CD4-positive, CD25-positive, alpha-beta regulatory T cell (primary cell): ENCODE data around the gene WDR91. TPM values are rescaled to one million over a fixed set of nuclear protein-coding genes. Genes with fewer than 3 reads are reported as not detected.
A peak's percentile ranks its signal among the peaks of the same experiment; 100 is the strongest.

Experiments used
- ATAC-seq, 2 donors: fragments of 150-1000 bp; cut with Tn5 transposase; one replicate each; pipeline ENCODE4 v1.10.0; 2021; ENCODE audit warnings: low read depth in 2 of 2, moderate number of reproducible peaks in 2 of 2, moderate library complexity in 1 of 2
- DNase-seq, 3 donors: peaks; one replicate each; pipeline versions ENCODE4 v3.0.0 to v3.0.0-alpha.2; 2012 to 2022; ENCODE audit warnings: mixed read lengths in 1 of 3
- H3K27ac ChIP-seq: one replicate; pipeline ENCODE4 v1.7.0; 2013; ENCODE audit warnings: mild to moderate bottlenecking, low read length; ENCODE audit not compliant: insufficient read depth, poor library complexity, severe bottlenecking
- H3K27me3 ChIP-seq: one replicate; pipeline ENCODE4 v1.7.0; 2013; ENCODE audit warnings: low read length; ENCODE audit not compliant: control insufficient read depth, insufficient read depth
- H3K36me3 ChIP-seq: one replicate; pipeline ENCODE4 v1.7.0; 2013; ENCODE audit warnings: mild to moderate bottlenecking, low read length, moderate library complexity; ENCODE audit not compliant: control insufficient read depth, insufficient read depth
- H3K4me1 ChIP-seq: 2 replicates; pipeline ENCODE4 v1.7.0; 2013; ENCODE audit warnings: mild to moderate bottlenecking, low read length; ENCODE audit not compliant: insufficient read depth, control insufficient read depth, poor library complexity, severe bottlenecking
- H3K4me3 ChIP-seq: one replicate; pipeline ENCODE4 v1.7.0; 2013; ENCODE audit warnings: low read depth, mild to moderate bottlenecking, low read length, moderate library complexity
- H3K9me3 ChIP-seq, 2 experiments: 1 replicate in 1 of 2; 2 replicates in 1 of 2; pipeline ENCODE4 v1.7.0; 2013; ENCODE audit warnings: low read length in 2 of 2, mild to moderate bottlenecking in 1 of 2, moderate library complexity in 1 of 2; ENCODE audit not compliant: control insufficient read depth in 2 of 2
- H3K27ac Mint-ChIP-seq, 3 donors: one replicate each; pipeline ENCODE4 v1.8.0; 2020 to 2022; ENCODE audit warnings: mild to moderate bottlenecking in 3 of 3, mixed read lengths in 3 of 3, moderate library complexity in 2 of 3
- H3K27me3 Mint-ChIP-seq: one replicate; pipeline ENCODE4 v1.8.0; 2022; ENCODE audit warnings: mild to moderate bottlenecking, mixed read lengths
- H3K36me3 Mint-ChIP-seq: one replicate; pipeline ENCODE4 v1.8.0; 2020; ENCODE audit warnings: mixed read lengths
- H3K4me1 Mint-ChIP-seq, 4 donors: one replicate each; pipeline ENCODE4 v1.8.0; 2020 to 2022; ENCODE audit warnings: mixed read lengths in 4 of 4, mild to moderate bottlenecking in 1 of 4
- H3K4me3 Mint-ChIP-seq, 4 donors: one replicate each; pipeline ENCODE4 v1.8.0; 2020 to 2022; ENCODE audit warnings: mild to moderate bottlenecking in 4 of 4, mixed read lengths in 4 of 4, moderate library complexity in 3 of 4
- H3K9me3 Mint-ChIP-seq, 7 donors: one replicate each; pipeline ENCODE4 v1.8.0; 2020 to 2022; ENCODE audit warnings: mixed read lengths in 7 of 7, mild to moderate bottlenecking in 3 of 7, moderate library complexity in 2 of 7
- polyA plus RNA-seq, 4 donors: library from polyadenylated mRNA; unstranded; fragments of 300-500 nt; fragmentation: Illumina TruSeq; gene quantifications; one replicate each; pipeline ENCODE4 v1.2.3, GENCODE V29; 2021
- total RNA-seq: library from RNA; stranded (reverse); gene quantifications from one replicate; pipeline ENCODE4 v1.2.3, GENCODE V29; 2022

Gene WDR91
- total and polyA plus RNA-seq, 5 donors from 2014 or later = 3.4 to 34.9 (median 4.6) TPM

GRCh38 chr7:135248546-135248945, 37.2 kb upstream of the WDR91 start:
- Mint-ChIP-seq H3K36me3 (no peaks in the 10 kb centered on the region), H3K4me1 (peaks cover 0 to 4% (median 0%) of the 10 kb centered on the region in 4 donors), H3K27ac (peak overlapping the region in 1 of 3 donors; percentile 69), H3K27me3 (no peaks in the 10 kb centered on the region), H3K9me3 (no peaks in the 10 kb centered on the region), H3K4me3 (no peak overlapping the region)
- DNase-seq = no peak
- Histone ChIP-seq H3K27me3 (no peaks in the 10 kb centered on the region), H3K27ac (no peak overlapping the region), H3K9me3 (no peaks in the 10 kb centered on the region), H3K4me3 (no peak overlapping the region), H3K36me3 (no peaks in the 10 kb centered on the region), H3K4me1 (no peaks in the 10 kb centered on the region)
- ATAC-seq = no peak

- ATAC-seq (no peak), DNase-seq (no peak)
- Mint-ChIP-seq H3K27me3 (peaks cover under 1% of the 10 kb centered on the region), H3K9me3 (no peaks in the 10 kb centered on the region), H3K4me3 (no peak overlapping the region), H3K36me3 (no peaks in the 10 kb centered on the region), H3K4me1 (peaks cover 0 to 4% (median 0%) of the 10 kb centered on the region in 4 donors), H3K27ac (no peak overlapping the region)
- Histone ChIP-seq H3K4me1 (no peaks in the 10 kb centered on the region), H3K27ac (no peak overlapping the region), H3K27me3 (no peaks in the 10 kb centered on the region), H3K36me3 (no peaks in the 10 kb centered on the region), H3K9me3 (no peaks in the 10 kb centered on the region), H3K4me3 (no peak overlapping the region)
Measured at GRCh38 chr7:135247746-135248471, 36.6 kb upstream of the WDR91 start.

GRCh38 chr7:135246191-135246825, 35.0 kb upstream of the WDR91 start:
- DNase-seq (no peak), ATAC-seq (no peak)
- Histone ChIP-seq H3K4me3 (no peak overlapping the region), H3K36me3 (no peaks in the 10 kb centered on the region), H3K4me1 (no peaks in the 10 kb centered on the region), H3K27me3 (no peaks in the 10 kb centered on the region), H3K27ac (no peak overlapping the region), H3K9me3 (no peaks in the 10 kb centered on the region)
- H3K4me1 Mint-ChIP-seq = no peaks in the 10 kb centered on the region
- peaks cover 7% of the 10 kb centered on the region for H3K27me3 Mint-ChIP-seq
- H3K27ac Mint-ChIP-seq = no peak overlapping the region
- no peaks in the 10 kb centered on the region for H3K9me3 Mint-ChIP-seq
- H3K4me3 Mint-ChIP-seq = no peak overlapping the region
- H3K36me3 Mint-ChIP-seq = no peaks in the 10 kb centered on the region

- DNase-seq (no peak), ATAC-seq (no peak)
- Histone ChIP-seq H3K4me3 (no peak overlapping the region), H3K36me3 (no peaks in the 10 kb centered on the region), H3K27me3 (no peaks in the 10 kb centered on the region), H3K9me3 (no peaks in the 10 kb centered on the region), H3K4me1 (no peaks in the 10 kb centered on the region), H3K27ac (no peak overlapping the region)
- Mint-ChIP-seq H3K27ac (no peak overlapping the region), H3K4me3 (no peak overlapping the region), H3K36me3 (no peaks in the 10 kb centered on the region), H3K9me3 (no peaks in the 10 kb centered on the region), H3K4me1 (no peaks in the 10 kb centered on the region), H3K27me3 (peaks cover 7% of the 10 kb centered on the region)
Measured at GRCh38 chr7:135245226-135246190, 34.2 kb upstream of the WDR91 start.

- Mint-ChIP-seq H3K4me1 (peaks cover 0 to 1% (median 0%) of the 10 kb centered on the region in 4 donors), H3K27ac (no peak overlapping the region), H3K9me3 (no peaks in the 10 kb centered on the region), H3K36me3 (no peaks in the 10 kb centered on the region), H3K27me3 (peaks cover 17% of the 10 kb centered on the region), H3K4me3 (no peak overlapping the region)
- Histone ChIP-seq H3K4me3 (no peak overlapping the region), H3K4me1 (no peaks in the 10 kb centered on the region), H3K36me3 (no peaks in the 10 kb centered on the region), H3K27me3 (no peaks in the 10 kb centered on the region), H3K9me3 (no peaks in the 10 kb centered on the region), H3K27ac (no peak overlapping the region)
- ATAC-seq = no peak
- no peak for DNase-seq
Measured at GRCh38 chr7:135242096-135242684, 30.9 kb upstream of the WDR91 start.

DNA sequence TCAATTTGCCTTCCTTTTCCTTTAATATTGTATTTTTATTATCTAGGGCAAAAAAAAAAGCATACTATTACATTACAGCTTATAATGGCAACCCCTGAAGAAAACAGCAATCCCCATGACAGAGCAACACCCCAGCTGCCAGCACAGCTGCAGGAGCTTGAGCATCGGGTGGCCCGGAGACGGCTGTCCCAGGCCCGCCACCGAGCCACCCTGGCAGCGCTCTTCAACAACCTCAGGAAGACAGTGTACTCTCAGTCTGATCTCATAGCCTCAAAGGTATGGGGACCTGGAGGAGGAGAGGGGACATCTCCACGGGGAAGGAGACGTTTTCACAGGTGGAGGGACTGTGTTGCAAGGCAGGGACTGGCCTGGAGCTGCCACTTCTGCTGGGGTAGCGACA, 29.1 kb upstream of the WDR91 start:
- peaks cover 0 to 12% (median 2%) of the 10 kb centered on the region in 4 donors for H3K4me1 Mint-ChIP-seq
- Histone ChIP-seq H3K27ac (no peak overlapping the region), H3K9me3 (no peaks in the 10 kb centered on the region), H3K4me1 (no peaks in the 10 kb centered on the region), H3K4me3 (no peak overlapping the region), H3K27me3 (no peaks in the 10 kb centered on the region), H3K36me3 (no peaks in the 10 kb centered on the region)
- H3K27ac Mint-ChIP-seq = no peak overlapping the region
- H3K27me3 Mint-ChIP-seq = peaks cover 22% of the 10 kb centered on the region
- H3K36me3 Mint-ChIP-seq = no peaks in the 10 kb centered on the region
- no peak overlapping the region for H3K4me3 Mint-ChIP-seq
- DNase-seq (no peak), ATAC-seq (no peak)
- peaks cover 0 to 2% (median 0%) of the 10 kb centered on the region in 7 donors for H3K9me3 Mint-ChIP-seq

DNA sequence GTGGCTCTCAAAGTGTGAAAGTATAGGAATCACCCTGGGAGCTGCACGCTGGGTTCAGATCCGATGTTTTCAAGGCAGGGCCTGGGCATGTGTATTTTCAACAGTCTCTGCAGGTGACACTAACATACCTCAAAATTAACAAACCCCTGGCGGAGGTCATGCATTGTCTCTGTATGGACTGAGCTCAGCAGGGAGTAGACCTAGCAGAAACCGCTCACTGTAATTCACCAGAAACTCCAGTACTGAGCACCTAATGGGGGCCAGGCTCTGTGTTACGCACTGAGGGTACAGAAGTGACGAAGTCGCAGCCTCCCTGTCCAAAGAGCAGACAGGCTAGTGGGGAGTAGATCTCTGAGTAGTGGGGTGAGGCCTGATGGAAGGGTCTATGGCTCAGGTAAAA, 27.9 kb upstream of the WDR91 start:
- Mint-ChIP-seq H3K27ac (no peak overlapping the region), H3K27me3 (peaks cover 22% of the 10 kb centered on the region), H3K36me3 (no peaks in the 10 kb centered on the region), H3K4me3 (no peak overlapping the region), H3K9me3 (peaks cover 0 to 2% (median 0%) of the 10 kb centered on the region in 7 donors), H3K4me1 (peaks cover 0 to 12% (median 2%) of the 10 kb centered on the region in 4 donors)
- Histone ChIP-seq H3K27ac (no peak overlapping the region), H3K4me3 (no peak overlapping the region), H3K27me3 (no peaks in the 10 kb centered on the region), H3K36me3 (no peaks in the 10 kb centered on the region), H3K9me3 (no peaks in the 10 kb centered on the region), H3K4me1 (no peaks in the 10 kb centered on the region)
- ATAC-seq (no peak), DNase-seq (no peak)
